22Rv1 (cell line): ENCODE measurements around the gene EPS15.
"Not testable (repeated sequence)": the region's sequence is repeated elsewhere in the genome, so short reads cannot be mapped to it uniquely, and the experiment has no call there.

Source experiments
- ZFX ChIP-seq: fragments of 450-650 bp; IDR thresholded peaks from 2 replicates; pipeline ENCODE4 v1.6.1; 2017; ENCODE audit warnings: antibody characterized with exemption, borderline replicate concordance
- TF ChIP-seq, protein P1 (sequence below): fragments of 450-650 bp; IDR thresholded peaks from 2 replicates; pipeline ENCODE4 v1.5.1; 2017; ENCODE audit warnings: mild to moderate bottlenecking

DNA sequence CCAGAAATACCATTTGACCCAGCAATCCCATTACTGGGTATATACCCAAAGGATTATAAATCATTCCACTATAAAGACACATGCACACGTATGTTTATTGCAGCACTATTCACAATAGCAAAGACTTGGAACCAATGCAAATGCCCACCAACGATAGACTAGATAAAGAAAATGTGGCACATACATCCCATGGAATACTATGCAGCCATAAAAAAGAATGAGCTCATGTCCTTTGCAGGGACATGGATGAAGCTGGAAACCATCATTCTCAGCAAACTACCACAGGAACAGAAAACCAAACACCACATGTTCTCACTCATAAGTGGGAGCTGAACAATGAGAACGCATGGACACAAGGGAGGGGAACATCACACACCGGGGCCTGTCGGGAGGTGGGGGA, 107.2 kb downstream of the EPS15 start:
- TF ChIP-seq, protein P1, sequence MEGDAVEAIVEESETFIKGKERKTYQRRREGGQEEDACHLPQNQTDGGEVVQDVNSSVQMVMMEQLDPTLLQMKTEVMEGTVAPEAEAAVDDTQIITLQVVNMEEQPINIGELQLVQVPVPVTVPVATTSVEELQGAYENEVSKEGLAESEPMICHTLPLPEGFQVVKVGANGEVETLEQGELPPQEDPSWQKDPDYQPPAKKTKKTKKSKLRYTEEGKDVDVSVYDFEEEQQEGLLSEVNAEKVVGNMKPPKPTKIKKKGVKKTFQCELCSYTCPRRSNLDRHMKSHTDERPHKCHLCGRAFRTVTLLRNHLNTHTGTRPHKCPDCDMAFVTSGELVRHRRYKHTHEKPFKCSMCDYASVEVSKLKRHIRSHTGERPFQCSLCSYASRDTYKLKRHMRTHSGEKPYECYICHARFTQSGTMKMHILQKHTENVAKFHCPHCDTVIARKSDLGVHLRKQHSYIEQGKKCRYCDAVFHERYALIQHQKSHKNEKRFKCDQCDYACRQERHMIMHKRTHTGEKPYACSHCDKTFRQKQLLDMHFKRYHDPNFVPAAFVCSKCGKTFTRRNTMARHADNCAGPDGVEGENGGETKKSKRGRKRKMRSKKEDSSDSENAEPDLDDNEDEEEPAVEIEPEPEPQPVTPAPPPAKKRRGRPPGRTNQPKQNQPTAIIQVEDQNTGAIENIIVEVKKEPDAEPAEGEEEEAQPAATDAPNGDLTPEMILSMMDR = not testable (repeated sequence)
- TF ChIP-seq ZFX = not testable (repeated sequence)
